CD4-positive, alpha-beta T cell treated with Interleukin-4 for 1 hour (primary cell): ENCODE measurements around the gene GBP7.
"Not testable (repeated sequence)": the region's sequence is repeated elsewhere in the genome, so short reads cannot be mapped to it uniquely, and the experiment has no call there.

ENCODE experiments used
- DNase-seq, 2 donors: peaks; one replicate each; pipeline ENCODE4 v3.0.0-alpha.2; 2020 to 2022

The GBP7 gene

GRCh38 chr1:89175601-89176256 lies at the start of gene GBP7:
GBP7 (minus strand) TSS chr1:89176003; CDS start chr1:89171935, 4,068 bp downstream.
- DNase-seq = no peak

- DNase-seq = no peak
Observed at GRCh38 chr1:89221341-89221740, 45.5 kb upstream of the GBP7 start.

- DNase-seq = not testable (repeated sequence)
Observed at GRCh38 chr1:89219851-89220250, 44.0 kb upstream of the GBP7 start.

- DNase-seq = not testable (repeated sequence)
Observed at GRCh38 chr1:89218941-89219340, 43.1 kb upstream of the GBP7 start.

DNA sequence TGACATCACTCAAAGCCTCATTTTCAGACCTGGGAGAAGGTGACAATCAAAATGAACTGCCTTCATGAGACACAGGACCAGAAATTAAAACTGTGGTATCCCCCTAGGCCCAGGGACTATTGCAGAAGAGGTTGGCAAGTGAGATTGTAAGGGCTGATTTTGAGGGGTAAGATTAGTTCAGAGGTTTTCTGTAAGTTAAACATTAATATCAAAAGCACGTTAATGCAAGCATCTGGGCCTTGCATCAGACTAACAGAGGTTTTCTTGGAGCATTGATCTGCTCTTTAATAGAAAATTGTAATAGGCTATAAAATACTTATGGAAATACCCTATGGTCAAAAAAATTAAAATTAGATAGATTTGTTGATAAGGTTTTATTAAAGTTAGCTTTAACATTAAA lies 37.5 kb upstream of the GBP7 start:
- no peak for DNase-seq

DNA sequence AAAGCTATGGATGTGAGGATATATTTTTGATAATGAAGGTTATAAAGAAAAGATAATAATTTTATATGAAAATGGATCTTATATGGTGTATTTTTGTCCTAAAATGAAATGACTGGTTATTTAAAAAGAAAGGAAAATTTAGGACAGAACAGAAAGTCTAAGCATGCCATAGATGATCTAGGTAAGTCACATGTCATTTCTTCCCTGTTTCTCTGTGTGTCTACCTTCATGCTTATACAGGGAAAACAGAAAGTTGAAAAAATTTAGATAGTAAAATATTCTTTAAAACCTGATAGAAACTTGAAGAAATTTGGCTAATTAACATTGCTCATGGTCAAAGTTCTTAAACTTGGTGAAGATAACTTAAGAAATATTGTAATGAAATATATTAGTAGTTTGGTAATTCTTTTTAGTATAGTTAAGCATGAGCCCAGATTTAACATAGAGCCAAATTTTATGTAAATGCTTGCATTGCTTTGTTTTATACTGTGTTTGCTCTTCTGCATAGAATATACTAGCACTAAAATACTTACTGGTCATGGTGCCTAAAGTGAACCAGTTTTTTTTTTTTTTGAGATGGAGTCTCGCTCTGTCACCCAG lies 35.3 kb upstream of the GBP7 start:
- DNase-seq = no peak

DNA sequence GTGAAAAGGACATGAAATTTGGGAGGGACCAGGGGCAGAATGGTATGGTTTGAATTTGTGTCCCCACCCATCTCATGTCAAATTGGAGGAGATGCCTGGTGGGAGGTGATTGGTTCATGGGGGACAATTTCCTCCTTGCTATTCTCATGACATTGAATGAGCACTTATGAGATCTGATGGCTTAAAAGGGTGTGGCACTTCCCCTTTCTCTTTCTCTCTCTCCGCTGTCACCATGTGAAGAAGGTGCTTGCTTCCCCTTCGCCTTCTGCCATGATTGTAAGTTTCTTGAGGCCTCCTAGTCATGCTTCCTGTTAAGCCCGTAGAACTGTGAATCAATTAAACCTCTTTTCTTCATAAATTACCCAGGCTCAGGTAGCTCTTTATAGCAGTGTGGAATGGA lies 30.6 kb upstream of the GBP7 start:
- DNase-seq = no peak

GRCh38 chr1:89203166-89203565 lies 27.4 kb upstream of the GBP7 start:
- no peak for DNase-seq

GRCh38 chr1:89201106-89201794 lies 25.4 kb upstream of the GBP7 start:
- DNase-seq = peak; percentile 13 to 37

- DNase-seq = peak in 1 of 2 donors; percentile 49
Observed at GRCh38 chr1:89200663-89201062, 24.9 kb upstream of the GBP7 start.

DNA sequence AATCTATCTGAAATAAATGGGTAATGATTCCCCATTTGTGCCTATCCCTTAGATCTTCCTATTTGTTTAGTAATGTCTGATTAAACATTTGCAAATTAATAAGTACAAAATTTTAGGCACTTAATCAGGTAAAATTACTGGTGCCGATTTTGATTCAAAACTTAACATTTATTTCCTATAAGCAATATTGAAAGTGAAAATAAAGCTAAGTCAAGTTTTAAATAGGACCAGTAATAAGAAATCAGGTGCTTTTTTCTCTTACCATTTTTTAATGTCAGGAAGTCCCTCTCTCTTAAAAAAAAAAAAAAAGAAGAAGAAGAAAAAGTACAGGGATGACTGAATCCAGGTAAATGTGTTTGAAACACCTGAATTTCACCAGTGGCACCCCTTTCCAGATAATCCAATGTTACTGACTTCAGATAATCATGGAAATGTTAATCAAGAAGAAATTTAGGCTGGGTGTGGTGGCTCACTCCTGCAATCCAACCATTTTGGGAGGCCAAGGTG lies 23.8 kb upstream of the GBP7 start:
- DNase-seq = peak in 1 of 2 donors; percentile 50

- peak; percentile 49 to 70 for DNase-seq
Observed at GRCh38 chr1:89198491-89199072, 22.8 kb upstream of the GBP7 start, which contains the start of gene GBP4. GBP4 (minus strand) TSS chr1:89198942; CDS start chr1:89198834, 108 bp downstream.

DNA sequence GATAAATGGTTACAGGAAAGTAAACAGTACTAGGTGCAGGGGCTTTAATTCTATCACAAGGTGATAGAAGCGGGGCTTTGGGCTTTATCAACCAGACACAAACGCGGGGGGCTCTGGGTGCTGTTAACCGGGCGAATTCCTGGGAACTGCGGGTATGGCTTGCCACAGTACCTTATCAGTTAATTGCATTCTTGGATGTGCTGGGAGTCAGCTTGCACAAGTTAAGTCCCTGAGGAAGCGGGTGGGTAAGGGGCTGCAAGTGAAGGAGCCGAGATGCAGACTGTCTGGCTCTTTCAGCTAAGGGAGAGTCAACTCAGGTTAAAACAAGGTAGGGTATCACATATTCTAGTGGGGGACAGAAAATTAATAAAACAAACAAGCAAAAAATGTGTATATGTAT lies 22.3 kb upstream of the GBP7 start:
- DNase-seq = no peak

GRCh38 chr1:89195476-89195875 lies 19.7 kb upstream of the GBP7 start:
- peak in 1 of 2 donors; percentile 10 for DNase-seq

- no peak for DNase-seq
Observed at GRCh38 chr1:89191314-89191713, 15.5 kb upstream of the GBP7 start.

DNA sequence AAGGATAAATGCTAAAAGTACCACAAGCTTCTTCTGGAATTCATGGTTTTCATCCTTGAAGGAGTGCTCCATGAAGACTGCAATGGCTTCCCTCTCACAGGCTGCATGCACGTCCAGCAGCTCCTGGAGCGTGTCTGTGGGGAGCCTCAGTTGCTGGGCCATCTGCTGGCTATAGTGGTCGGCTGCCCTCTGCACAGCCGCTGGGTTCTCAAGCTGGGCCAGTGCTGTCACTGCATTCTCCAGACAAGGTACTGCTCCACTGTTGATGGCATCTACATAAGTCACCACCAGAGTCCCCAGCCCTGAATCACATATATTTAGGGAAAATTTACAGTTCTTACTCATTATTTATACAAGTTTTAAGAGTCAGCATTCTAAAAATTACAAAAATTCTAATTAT lies 14.2 kb upstream of the GBP7 start:
- DNase-seq = no peak

DNA sequence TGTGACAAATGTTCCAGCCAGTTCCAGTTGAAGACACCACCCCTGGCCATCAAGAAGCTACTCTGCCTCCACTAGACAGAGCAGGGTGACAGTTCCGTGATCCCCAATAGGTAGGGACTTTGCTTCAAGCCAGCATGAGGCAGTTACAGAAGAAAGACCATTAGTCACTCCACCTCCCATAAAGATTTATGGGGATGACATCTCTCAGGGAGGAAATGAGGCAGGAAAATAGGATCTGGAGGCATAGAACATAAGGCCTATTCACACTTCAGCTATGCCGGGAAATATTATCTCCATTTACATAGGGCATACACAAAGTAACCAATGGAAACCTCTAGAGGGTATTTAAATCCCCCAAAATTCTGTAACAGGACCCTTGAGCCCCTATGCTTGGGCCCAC lies 3.5 kb upstream of the GBP7 start:
- no peak for DNase-seq

GRCh38 chr1:89176971-89177370 lies 1.2 kb upstream of the GBP7 start:
- DNase-seq = no peak

GRCh38 chr1:89174491-89174890 lies 1.3 kb downstream of the GBP7 start:
- no peak for DNase-seq

GRCh38 chr1:89172468-89173143 lies 3.2 kb downstream of the GBP7 start:
- no peak for DNase-seq

- no peak for DNase-seq
Observed at GRCh38 chr1:89171067-89171438, 4.8 kb downstream of the GBP7 start.

DNA sequence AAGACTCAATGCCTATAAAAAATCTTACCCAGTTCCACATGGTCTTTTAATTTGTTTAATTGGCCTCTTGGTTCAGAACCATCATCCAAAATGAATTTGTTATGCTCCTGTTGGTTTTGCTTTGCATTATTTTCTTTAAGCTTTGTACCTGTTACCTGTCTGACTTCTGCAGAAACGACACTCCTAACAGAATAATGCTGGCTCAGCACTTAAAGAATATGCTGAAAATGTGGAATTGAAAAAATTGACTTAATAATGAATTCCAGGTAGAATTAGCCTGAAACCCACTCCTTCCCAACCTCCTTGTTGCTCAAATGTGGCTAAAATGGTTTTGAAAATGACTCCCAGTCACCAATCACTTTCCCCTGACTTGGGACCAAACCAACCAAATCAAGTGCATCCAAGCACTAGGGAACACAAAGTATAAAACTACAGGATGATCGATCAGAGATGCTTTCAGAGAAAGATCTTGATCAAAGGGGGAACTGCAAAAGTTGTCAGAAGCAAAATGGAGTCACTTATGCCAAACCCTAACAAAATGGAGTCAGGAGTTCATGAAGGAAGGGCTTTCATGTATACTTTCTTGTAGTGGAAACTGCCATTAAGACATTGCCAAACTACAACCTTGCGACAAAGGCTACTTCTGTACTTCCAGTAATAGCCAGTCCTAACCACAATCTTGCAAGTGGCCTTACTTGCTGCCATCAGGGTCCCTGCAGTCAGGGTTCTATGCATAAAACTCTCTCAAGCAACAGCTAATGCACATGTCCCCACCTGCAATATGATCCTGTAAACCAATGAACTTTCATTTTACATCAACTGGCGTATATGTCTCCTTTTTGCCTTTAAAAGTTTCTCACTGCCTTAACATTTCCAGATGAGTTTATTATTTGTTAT lies 5.4 kb downstream of the GBP7 start:
- no peak for DNase-seq
